Activated naive CD8-positive, alpha-beta T cell treated with anti-CD3 and anti-CD28 coated beads, Interleukin-2, amount 10 ng/mL, durations not matched to agents 7 days and 5 days (primary cell): ENCODE results near the gene NAALADL2. TPM values are rescaled to one million over a fixed set of nuclear protein-coding genes. Genes with fewer than 3 reads are reported as not detected.
"Not testable (repeated sequence)": the region's sequence is repeated elsewhere in the genome, so short reads cannot be mapped to it uniquely, and the experiment has no call there.

Source experiments
- ATAC-seq: fragments of 150-1000 bp; cut with Tn5 transposase; one replicate; pipeline ENCODE4 v1.10.0; 2021; ENCODE audit warnings: low read depth, moderate library complexity
- POLR2A ChIA-PET: fragments of 350-600 bp; sonication (Branson Sonifier 250); formaldehyde crosslinking; loops from one replicate; lab custom pipeline; 2021; ENCODE audit warnings: antibody characterized with exemption; lab: Charles Lee
- DNase-seq: peaks from one replicate; pipeline ENCODE4 v3.0.0; 2021
- H3K27ac Mint-ChIP-seq: one replicate; pipeline ENCODE4 v1.8.0; 2022; ENCODE audit warnings: mild to moderate bottlenecking, mixed read lengths
- H3K27me3 Mint-ChIP-seq: one replicate; pipeline ENCODE4 v1.8.0; 2022; ENCODE audit warnings: mild to moderate bottlenecking, moderate library complexity, mixed read lengths
- H3K36me3 Mint-ChIP-seq: one replicate; pipeline ENCODE4 v1.8.0; 2021; ENCODE audit warnings: mild to moderate bottlenecking, mixed read lengths
- H3K4me1 Mint-ChIP-seq: one replicate; pipeline ENCODE4 v1.8.0; 2021; ENCODE audit warnings: mixed read lengths
- H3K4me3 Mint-ChIP-seq: one replicate; pipeline ENCODE4 v1.8.0; 2022; ENCODE audit warnings: mild to moderate bottlenecking, moderate library complexity, mixed read lengths
- H3K9me3 Mint-ChIP-seq: one replicate; pipeline ENCODE4 v1.8.0; 2021; ENCODE audit warnings: mixed read lengths
- total RNA-seq, 2 experiments: library from RNA; stranded (reverse); gene quantifications; one replicate each; pipeline ENCODE4 v1.2.3, GENCODE V29; 2021

The NAALADL2 gene
- total RNA-seq, 2 experiments from 2014 or later, result not detected

GRCh38 chr3:175337631-175338030 is 478.5 kb downstream of the NAALADL2 start:
- no peak overlapping the region for H3K27ac Mint-ChIP-seq
- H3K4me1 Mint-ChIP-seq, result no peaks in the 10 kb centered on the region
- H3K4me3 Mint-ChIP-seq, result no peak overlapping the region
- no peak for ATAC-seq
- no peaks in the 10 kb centered on the region for H3K36me3 Mint-ChIP-seq
- DNase-seq, result no peak
- no peaks in the 10 kb centered on the region for H3K9me3 Mint-ChIP-seq
- POLR2A ChIA-PET, result no interaction called here
- no peaks in the 10 kb centered on the region for H3K27me3 Mint-ChIP-seq

- H3K9me3 Mint-ChIP-seq, result no peaks in the 10 kb centered on the region
- ATAC-seq (no peak), DNase-seq (no peak)
- no peaks in the 10 kb centered on the region for H3K27me3 Mint-ChIP-seq
- no peak overlapping the region for H3K4me3 Mint-ChIP-seq
- no peaks in the 10 kb centered on the region for H3K4me1 Mint-ChIP-seq
- H3K27ac Mint-ChIP-seq, result no peak overlapping the region
- POLR2A ChIA-PET, result no interaction called here
- no peaks in the 10 kb centered on the region for H3K36me3 Mint-ChIP-seq
These were observed 479.8 kb downstream of the NAALADL2 start for GRCh38 chr3:175338775-175339535.

DNA sequence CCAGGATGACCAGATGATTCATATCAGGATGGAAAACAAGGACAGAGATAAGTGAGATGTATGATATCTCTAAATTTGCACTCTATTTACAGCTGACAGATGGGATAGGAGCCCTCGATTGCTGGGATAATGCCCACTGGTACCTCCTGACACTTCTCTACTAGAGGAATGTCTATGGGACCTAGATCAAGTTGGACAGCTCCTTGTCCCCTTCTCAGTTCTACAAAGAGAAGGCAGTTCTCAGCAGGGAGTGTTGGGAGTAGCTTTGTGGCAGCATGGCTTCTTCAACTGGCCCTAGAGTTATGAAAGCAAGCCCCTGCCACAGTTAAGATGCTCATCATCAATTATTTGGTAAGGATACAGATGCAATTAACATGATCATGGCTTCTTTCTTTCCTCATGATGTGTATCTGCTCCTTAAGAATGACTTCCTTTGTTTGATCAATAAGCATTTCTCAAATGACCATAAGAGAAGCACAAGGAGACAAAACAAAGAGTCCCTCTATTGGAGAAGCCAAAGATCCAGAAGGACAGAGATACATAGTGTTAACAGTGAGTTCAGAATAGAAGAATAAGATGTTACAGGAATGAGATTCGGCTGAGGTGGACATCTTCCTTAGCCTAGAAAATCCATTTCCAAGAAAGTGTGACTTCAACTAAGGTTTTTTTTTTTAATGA is 481.3 kb downstream of the NAALADL2 start:
- Mint-ChIP-seq H3K27me3 (no peaks in the 10 kb centered on the region), H3K9me3 (no peaks in the 10 kb centered on the region), H3K27ac (no peak overlapping the region), H3K4me3 (no peak overlapping the region), H3K4me1 (no peaks in the 10 kb centered on the region), H3K36me3 (no peaks in the 10 kb centered on the region)
- POLR2A ChIA-PET, result no interaction called here
- ATAC-seq, result no peak
- DNase-seq, result no peak

- no peaks in the 10 kb centered on the region for H3K27me3 Mint-ChIP-seq
- POLR2A ChIA-PET, result no interaction called here
- no peaks in the 10 kb centered on the region for H3K4me1 Mint-ChIP-seq
- no peaks in the 10 kb centered on the region for H3K9me3 Mint-ChIP-seq
- H3K27ac Mint-ChIP-seq, result no peak overlapping the region
- DNase-seq, result no peak
- no peak overlapping the region for H3K4me3 Mint-ChIP-seq
- no peak for ATAC-seq
- no peaks in the 10 kb centered on the region for H3K36me3 Mint-ChIP-seq
These were observed 483.1 kb downstream of the NAALADL2 start for GRCh38 chr3:175342196-175342595.

GRCh38 chr3:175343946-175344345 is 484.8 kb downstream of the NAALADL2 start:
- Mint-ChIP-seq H3K4me1 (no peaks in the 10 kb centered on the region), H3K4me3 (no peak overlapping the region), H3K27ac (no peak overlapping the region), H3K36me3 (no peaks in the 10 kb centered on the region), H3K9me3 (peaks cover 2% of the 10 kb centered on the region), H3K27me3 (no peaks in the 10 kb centered on the region)
- ATAC-seq, result no peak
- POLR2A ChIA-PET, result no interaction called here
- no peak for DNase-seq

- no peak for ATAC-seq
- H3K4me3 Mint-ChIP-seq, result no peak overlapping the region
- no peak overlapping the region for H3K27ac Mint-ChIP-seq
- peaks cover 2% of the 10 kb centered on the region for H3K4me1 Mint-ChIP-seq
- H3K27me3 Mint-ChIP-seq, result no peaks in the 10 kb centered on the region
- peaks cover 2% of the 10 kb centered on the region for H3K9me3 Mint-ChIP-seq
- DNase-seq, result no peak
- POLR2A ChIA-PET, result no interaction called here
- H3K36me3 Mint-ChIP-seq, result no peaks in the 10 kb centered on the region
These were observed 487.6 kb downstream of the NAALADL2 start for GRCh38 chr3:175346573-175347356.

- ATAC-seq, result no peak
- no peak overlapping the region for H3K27ac Mint-ChIP-seq
These were observed 490.0 kb downstream of the NAALADL2 start for GRCh38 chr3:175349168-175349567.

DNA sequence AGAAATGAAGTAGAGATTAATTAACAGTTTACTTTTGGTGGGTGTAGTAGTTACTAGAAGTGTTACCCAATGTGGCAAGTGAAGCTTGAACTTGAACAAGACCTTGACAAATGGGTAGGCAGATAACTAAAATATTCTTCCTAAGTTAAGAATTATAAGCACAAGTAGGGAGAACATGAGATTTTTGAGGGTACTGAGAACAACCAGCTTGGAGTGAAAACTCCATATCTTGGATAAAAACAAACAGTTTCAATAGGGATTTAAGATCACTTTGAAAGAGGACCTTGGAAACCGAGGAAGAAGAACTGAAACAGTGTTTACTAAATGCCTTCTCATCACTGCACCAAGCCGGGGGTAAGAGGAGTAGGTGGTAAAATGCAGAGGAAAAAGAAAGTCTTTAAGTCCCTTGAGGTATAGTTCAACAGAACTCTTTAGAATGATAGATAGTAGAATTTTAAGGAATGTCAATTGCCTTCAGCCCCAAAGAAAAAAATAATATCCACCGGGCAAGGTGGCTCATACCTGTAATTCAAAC is 496.7 kb downstream of the NAALADL2 start:
- POLR2A ChIA-PET, result no interaction called here
- Mint-ChIP-seq H3K9me3 (no peaks in the 10 kb centered on the region), H3K36me3 (no peaks in the 10 kb centered on the region), H3K4me1 (peaks cover 2% of the 10 kb centered on the region), H3K27ac (no peak overlapping the region), H3K4me3 (no peak overlapping the region), H3K27me3 (no peaks in the 10 kb centered on the region)
- ATAC-seq (no peak), DNase-seq (no peak)

More at GRCh38 chr3:175349168-175349567, 490.0 kb downstream of the NAALADL2 start:
- peaks cover 2% of the 10 kb centered on the region for H3K4me1 Mint-ChIP-seq
- no peaks in the 10 kb centered on the region for H3K27me3 Mint-ChIP-seq
- no peak for DNase-seq
- no peak overlapping the region for H3K4me3 Mint-ChIP-seq
- no peaks in the 10 kb centered on the region for H3K36me3 Mint-ChIP-seq
- H3K9me3 Mint-ChIP-seq, result peaks cover 2% of the 10 kb centered on the region
- POLR2A ChIA-PET, result no interaction called here

DNA sequence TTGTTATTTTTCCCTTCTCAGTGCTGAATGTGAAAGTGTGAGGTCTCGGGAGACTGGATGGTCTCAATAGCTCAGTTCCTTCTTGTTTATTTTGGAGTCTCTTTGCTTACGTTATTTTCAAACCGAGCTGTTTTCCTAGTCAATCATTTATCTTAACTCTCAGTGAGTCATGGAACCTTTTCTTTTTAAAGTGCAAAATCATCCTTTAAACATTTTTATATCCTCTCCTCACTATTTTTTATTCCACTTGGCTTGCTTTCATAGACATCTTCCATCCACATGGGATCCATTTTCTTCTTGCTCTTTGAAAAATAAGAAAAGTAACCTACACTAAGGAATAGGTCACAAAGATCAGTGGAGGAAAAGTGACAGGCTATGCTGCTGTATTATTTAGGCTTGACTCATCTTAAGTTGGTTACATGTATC is 497.8 kb downstream of the NAALADL2 start:
- Mint-ChIP-seq H3K27ac (no peak overlapping the region), H3K4me3 (no peak overlapping the region), H3K4me1 (no peaks in the 10 kb centered on the region), H3K27me3 (no peaks in the 10 kb centered on the region), H3K9me3 (peaks cover 3% of the 10 kb centered on the region), H3K36me3 (no peaks in the 10 kb centered on the region)
- POLR2A ChIA-PET, result no interaction called here
- no peak for DNase-seq
- ATAC-seq, result no peak

DNA sequence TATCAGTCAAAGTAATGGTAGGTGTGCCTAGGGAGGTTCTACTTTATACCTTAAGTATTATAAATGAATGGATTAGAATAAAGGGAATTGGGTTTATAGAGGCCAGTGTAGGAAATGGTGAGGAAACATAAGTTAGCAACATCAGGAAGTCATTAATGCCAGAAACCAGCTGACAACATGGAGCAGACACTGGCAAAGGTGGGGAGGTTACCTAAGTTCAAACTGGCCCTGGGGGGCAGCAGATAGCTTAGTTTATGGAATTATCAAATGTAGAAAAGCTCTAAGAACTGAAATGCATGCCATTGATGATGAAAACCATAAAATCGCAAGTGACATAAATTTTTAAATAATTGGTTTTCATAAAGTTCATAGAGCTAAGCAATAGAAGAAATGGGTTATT is 498.6 kb downstream of the NAALADL2 start:
- H3K27ac Mint-ChIP-seq, result no peak overlapping the region
- ATAC-seq, result no peak
- H3K4me3 Mint-ChIP-seq, result no peak overlapping the region
- no peaks in the 10 kb centered on the region for H3K36me3 Mint-ChIP-seq
- POLR2A ChIA-PET, result no interaction called here
- no peaks in the 10 kb centered on the region for H3K27me3 Mint-ChIP-seq
- peaks cover 3% of the 10 kb centered on the region for H3K9me3 Mint-ChIP-seq
- H3K4me1 Mint-ChIP-seq, result no peaks in the 10 kb centered on the region
- DNase-seq, result no peak

DNA sequence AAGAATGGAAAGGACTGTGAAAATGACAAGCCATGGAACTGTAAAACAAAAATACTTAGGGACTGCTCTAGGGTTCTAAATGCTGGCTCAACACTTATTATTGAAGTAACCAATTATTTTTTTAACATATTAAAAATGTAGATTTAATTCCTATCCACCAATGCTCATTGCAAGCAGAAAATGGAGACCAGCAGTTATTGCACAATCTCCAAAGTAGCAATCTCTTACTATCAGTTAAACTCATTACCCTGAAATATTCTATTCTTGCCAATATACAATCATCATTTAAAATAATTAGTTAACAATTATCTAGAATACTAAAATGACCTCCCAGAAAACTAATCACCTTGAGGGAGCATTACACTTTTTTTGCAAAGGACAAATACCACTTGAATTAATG is 499.8 kb downstream of the NAALADL2 start:
- DNase-seq (no peak), ATAC-seq (no peak)
- Mint-ChIP-seq H3K36me3 (no peaks in the 10 kb centered on the region), H3K4me3 (no peak overlapping the region), H3K27me3 (no peaks in the 10 kb centered on the region), H3K9me3 (peaks cover 4% of the 10 kb centered on the region), H3K27ac (no peak overlapping the region), H3K4me1 (no peaks in the 10 kb centered on the region)
- POLR2A ChIA-PET, result no interaction called here

DNA sequence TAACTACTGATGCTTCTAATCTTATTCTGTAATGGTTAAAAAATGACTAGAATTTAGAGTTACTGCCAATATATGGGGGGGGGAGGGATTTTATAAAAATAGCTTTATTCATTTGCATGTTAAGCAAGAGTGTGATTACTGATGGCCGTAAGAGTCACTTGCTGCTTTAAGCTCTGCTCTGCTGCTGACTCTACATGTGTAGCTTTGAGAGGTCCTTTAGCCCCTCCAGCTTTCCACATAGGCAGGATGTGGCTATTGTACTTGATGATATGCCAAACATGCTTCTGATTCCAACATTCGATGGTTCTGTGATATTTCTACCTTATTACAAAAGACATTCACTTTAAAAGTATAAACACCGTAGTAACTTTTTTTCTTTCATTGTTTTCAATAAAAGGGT is 511.3 kb downstream of the NAALADL2 start:
- POLR2A ChIA-PET, result not testable (repeated sequence)

DNA sequence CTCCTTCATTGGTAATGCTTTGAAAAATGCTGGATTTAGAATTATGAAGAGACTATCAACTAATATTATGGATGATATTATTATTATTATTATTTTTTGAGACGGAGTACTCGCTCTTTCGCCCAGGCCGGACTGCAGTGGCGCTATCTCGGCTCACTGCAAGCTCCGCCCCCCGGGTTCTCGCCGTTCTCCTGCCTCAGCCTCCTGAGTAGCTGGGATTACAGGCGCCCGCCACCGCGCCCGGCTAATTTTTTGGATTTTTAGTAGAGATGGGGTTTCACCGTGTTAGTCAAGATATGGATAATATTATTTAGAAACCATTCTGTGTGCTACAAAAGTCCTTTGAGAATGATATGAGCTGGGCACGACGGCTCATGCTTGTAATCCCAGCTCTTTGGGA is 512.1 kb downstream of the NAALADL2 start:
- DNase-seq, H3K27ac Mint-ChIP-seq, POLR2A ChIA-PET, H3K27me3 Mint-ChIP-seq, ATAC-seq, H3K9me3 Mint-ChIP-seq, H3K4me3 Mint-ChIP-seq, H3K36me3 Mint-ChIP-seq, H3K4me1 Mint-ChIP-seq: not testable (repeated sequence)

More for the DNA sequence above, 511.3 kb downstream of the NAALADL2 start:
- H3K9me3 Mint-ChIP-seq, H3K4me1 Mint-ChIP-seq, H3K36me3 Mint-ChIP-seq, ATAC-seq, DNase-seq, H3K27ac Mint-ChIP-seq, H3K27me3 Mint-ChIP-seq, H3K4me3 Mint-ChIP-seq: not testable (repeated sequence)
